ENCODE data around the gene RNU6-1.

Gene RNU6-1

DNA sequence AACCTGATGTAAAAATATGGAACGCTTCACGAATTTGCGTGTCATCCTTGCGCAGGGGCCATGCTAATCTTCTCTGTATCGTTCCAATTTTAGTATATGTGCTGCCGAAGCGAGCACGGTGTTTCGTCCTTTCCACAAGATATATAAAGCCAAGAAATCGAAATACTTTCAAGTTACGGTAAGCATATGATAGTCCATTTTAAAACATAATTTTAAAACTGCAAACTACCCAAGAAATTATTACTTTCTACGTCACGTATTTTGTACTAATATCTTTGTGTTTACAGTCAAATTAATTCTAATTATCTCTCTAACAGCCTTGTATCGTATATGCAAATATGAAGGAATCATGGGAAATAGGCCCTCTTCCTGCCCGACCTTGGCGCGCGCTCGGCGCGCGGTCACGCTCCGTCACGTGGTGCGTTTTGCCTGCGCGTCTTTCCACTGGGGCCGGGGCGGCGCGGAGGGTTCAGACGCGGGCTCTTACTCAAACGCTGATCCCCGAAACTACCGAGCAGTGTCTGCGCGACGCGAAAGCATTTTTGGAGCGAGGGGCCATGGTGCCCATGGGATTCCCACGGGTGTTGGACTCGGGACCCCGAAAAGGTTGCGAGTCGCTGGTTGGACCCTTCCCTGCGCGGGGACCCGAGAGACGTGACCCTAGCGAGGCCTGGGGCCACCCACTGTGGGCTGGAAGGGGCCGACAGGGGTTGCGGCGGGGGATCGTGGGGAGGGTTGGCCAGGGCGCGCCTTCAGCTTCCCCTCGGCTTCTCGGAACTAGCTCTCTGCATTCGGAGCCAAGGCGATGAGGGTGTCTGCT lies at the start of gene RNU6-1:
Gene RNU6-1, minus strand, starts transcription at position 117 of the 820 bp plus-strand sequence.
- Histone ChIP-seq H3K9ac (ENCODE audit: insufficient read length) (peak within 1 kb of the TSS; percentile 82), H3K27ac (peak within 1 kb of the TSS; percentile 89), H3K9me3 (ENCODE audit: low read depth, low read length) (no peaks in the 10 kb centered on the region), H3K4me3 (peak within 1 kb of the TSS; percentile 92), H3K36me3 (ENCODE audit: insufficient read depth, low read length) (no peaks in the 10 kb centered on the region)
- TF ChIP-seq POLR2AphosphoS5 (IDR thresholded peaks at IDR 0.05; ENCODE audit: borderline replicate concordance, low read depth, low read length): peak; percentile 94
- no peak for TF ChIP-seq FOXP2 (optimal IDR thresholded peaks at IDR 0.05; ENCODE audit: control extremely low read depth, extremely low read length, insufficient read depth)
- DNase-seq (ENCODE audit: low read depth, low spot score): peak; percentile 93

- H3K4me3 ChIP-seq: no peak overlapping the region
- no peak overlapping the region for H3K9ac ChIP-seq (ENCODE audit: insufficient read length)
- H3K27ac ChIP-seq: no peak overlapping the region
- H3K9me3 ChIP-seq (ENCODE audit: low read depth, low read length): no peaks in the 10 kb centered on the region
- no peak for DNase-seq (ENCODE audit: low read depth, low spot score)
- no peaks in the 10 kb centered on the region for H3K36me3 ChIP-seq (ENCODE audit: insufficient read depth, low read length)
- TF ChIP-seq EZH2 (IDR thresholded peaks at IDR 0.05) (no peak), POLR2AphosphoS5 (IDR thresholded peaks at IDR 0.05; ENCODE audit: borderline replicate concordance, low read depth, low read length) (no peak), FOXP2 (optimal IDR thresholded peaks at IDR 0.05; ENCODE audit: control extremely low read depth, extremely low read length, insufficient read depth) (no peak)
Observed at GRCh38 chr15:67887776-67888175, 47.9 kb upstream of the RNU6-1 start.

DNA sequence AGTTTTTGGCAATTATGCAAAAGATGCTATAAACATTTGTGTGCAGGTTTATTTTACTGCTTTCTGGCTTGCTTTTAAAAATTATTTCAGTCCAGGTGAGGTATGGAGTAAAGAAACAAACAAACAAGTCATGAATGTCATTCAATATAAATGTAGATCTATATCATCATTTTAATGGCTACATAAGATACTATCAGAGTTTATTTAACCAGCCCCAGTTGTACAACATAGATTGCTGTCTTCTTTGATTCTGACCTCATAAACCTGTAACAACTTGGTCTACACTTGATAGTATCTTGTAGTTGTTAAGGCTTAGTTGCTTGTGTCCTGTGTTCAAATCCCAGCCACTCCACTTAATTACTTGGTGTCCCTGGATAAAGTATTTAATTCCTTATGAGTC lies 46.0 kb upstream of the RNU6-1 start:
- Histone ChIP-seq H3K9ac (ENCODE audit: insufficient read length) (no peak overlapping the region), H3K9me3 (ENCODE audit: low read depth, low read length) (no peaks in the 10 kb centered on the region), H3K27ac (no peak overlapping the region), H3K4me3 (no peak overlapping the region), H3K36me3 (ENCODE audit: insufficient read depth, low read length) (no peaks in the 10 kb centered on the region)
- DNase-seq (ENCODE audit: low read depth, low spot score): no peak
- TF ChIP-seq FOXP2 (optimal IDR thresholded peaks at IDR 0.05; ENCODE audit: control extremely low read depth, extremely low read length, insufficient read depth) (no peak), EZH2 (IDR thresholded peaks at IDR 0.05) (no peak), POLR2AphosphoS5 (IDR thresholded peaks at IDR 0.05; ENCODE audit: borderline replicate concordance, low read depth, low read length) (no peak)

DNA sequence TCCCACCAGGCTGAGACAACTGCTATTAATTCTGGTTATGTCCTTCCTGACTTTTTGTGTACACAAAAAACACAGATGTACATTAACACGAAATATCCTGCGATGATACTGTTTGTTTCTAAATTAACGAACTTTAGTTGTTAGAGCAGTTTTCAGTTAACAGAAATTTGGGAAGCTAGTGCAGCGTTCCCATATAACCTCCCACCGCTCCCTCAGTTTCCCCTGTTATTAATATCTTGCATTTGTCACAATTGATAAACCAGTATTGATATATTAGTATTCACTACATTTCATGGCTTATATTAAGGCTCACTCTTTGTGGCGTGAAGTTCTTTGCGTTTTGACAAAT lies 45.3 kb upstream of the RNU6-1 start:
- no peaks in the 10 kb centered on the region for H3K9me3 ChIP-seq (ENCODE audit: low read depth, low read length)
- no peaks in the 10 kb centered on the region for H3K36me3 ChIP-seq (ENCODE audit: insufficient read depth, low read length)
- TF ChIP-seq POLR2AphosphoS5 (IDR thresholded peaks at IDR 0.05; ENCODE audit: borderline replicate concordance, low read depth, low read length) (no peak), FOXP2 (optimal IDR thresholded peaks at IDR 0.05; ENCODE audit: control extremely low read depth, extremely low read length, insufficient read depth) (no peak), EZH2 (IDR thresholded peaks at IDR 0.05) (no peak)
- H3K9ac ChIP-seq (ENCODE audit: insufficient read length): peak overlapping the region; percentile 67
- DNase-seq (ENCODE audit: low read depth, low spot score): no peak
- H3K4me3 ChIP-seq: peak overlapping the region; percentile 76
- peak overlapping the region; percentile 97 for H3K27ac ChIP-seq

GRCh38 chr15:67884514-67885174 lies 44.8 kb upstream of the RNU6-1 start:
- no peak for DNase-seq (ENCODE audit: low read depth, low spot score)
- TF ChIP-seq POLR2AphosphoS5 (IDR thresholded peaks at IDR 0.05; ENCODE audit: borderline replicate concordance, low read depth, low read length): peak; percentile 62
- TF ChIP-seq FOXP2 (optimal IDR thresholded peaks at IDR 0.05; ENCODE audit: control extremely low read depth, extremely low read length, insufficient read depth): no peak
- H3K27ac ChIP-seq: peak overlapping the region; percentile 97

GRCh38 chr15:67884009-67884408 lies 44.2 kb upstream of the RNU6-1 start:
- H3K4me3 ChIP-seq: peak overlapping the region; percentile 76
- TF ChIP-seq FOXP2 (optimal IDR thresholded peaks at IDR 0.05; ENCODE audit: control extremely low read depth, extremely low read length, insufficient read depth): no peak
- no peak for TF ChIP-seq POLR2AphosphoS5 (IDR thresholded peaks at IDR 0.05; ENCODE audit: borderline replicate concordance, low read depth, low read length)
- TF ChIP-seq EZH2 (IDR thresholded peaks at IDR 0.05): no peak
- no peaks in the 10 kb centered on the region for H3K36me3 ChIP-seq (ENCODE audit: insufficient read depth, low read length)
- no peak for DNase-seq (ENCODE audit: low read depth, low spot score)
- H3K9ac ChIP-seq (ENCODE audit: insufficient read length): peak overlapping the region; percentile 67
- peak overlapping the region; percentile 97 for H3K27ac ChIP-seq
- H3K9me3 ChIP-seq (ENCODE audit: low read depth, low read length): no peaks in the 10 kb centered on the region

More at GRCh38 chr15:67884514-67885174, 44.8 kb upstream of the RNU6-1 start:
- H3K9ac ChIP-seq (ENCODE audit: insufficient read length): peak overlapping the region; percentile 67
- H3K4me3 ChIP-seq: peak overlapping the region; percentile 76
- no peaks in the 10 kb centered on the region for H3K36me3 ChIP-seq (ENCODE audit: insufficient read depth, low read length)
- H3K9me3 ChIP-seq (ENCODE audit: low read depth, low read length): no peaks in the 10 kb centered on the region

- H3K9me3 ChIP-seq (ENCODE audit: low read depth, low read length): no peaks in the 10 kb centered on the region
- H3K4me3 ChIP-seq: no peak overlapping the region
- H3K27ac ChIP-seq: peak overlapping the region; percentile 97
- H3K36me3 ChIP-seq (ENCODE audit: insufficient read depth, low read length): no peaks in the 10 kb centered on the region
- H3K9ac ChIP-seq (ENCODE audit: insufficient read length): no peak overlapping the region
- DNase-seq (ENCODE audit: low read depth, low spot score): no peak
- TF ChIP-seq EZH2 (IDR thresholded peaks at IDR 0.05) (no peak), POLR2AphosphoS5 (IDR thresholded peaks at IDR 0.05; ENCODE audit: borderline replicate concordance, low read depth, low read length) (no peak), FOXP2 (optimal IDR thresholded peaks at IDR 0.05; ENCODE audit: control extremely low read depth, extremely low read length, insufficient read depth) (no peak)
Observed at GRCh38 chr15:67883234-67883773, 43.5 kb upstream of the RNU6-1 start.

GRCh38 chr15:67882487-67883233 lies 42.8 kb upstream of the RNU6-1 start:
- Histone ChIP-seq H3K27ac (peak overlapping the region; percentile 97), H3K9ac (ENCODE audit: insufficient read length) (peak overlapping the region; percentile 68), H3K4me3 (peak overlapping the region; percentile 26; the same call in 1 of the 2 replicates), H3K9me3 (ENCODE audit: low read depth, low read length) (no peaks in the 10 kb centered on the region), H3K36me3 (ENCODE audit: insufficient read depth, low read length) (no peaks in the 10 kb centered on the region)
- peak; percentile 69 for DNase-seq (ENCODE audit: low read depth, low spot score)
- no peak for TF ChIP-seq POLR2AphosphoS5 (IDR thresholded peaks at IDR 0.05; ENCODE audit: borderline replicate concordance, low read depth, low read length)
- no peak for TF ChIP-seq EZH2 (IDR thresholded peaks at IDR 0.05)
- TF ChIP-seq FOXP2 (optimal IDR thresholded peaks at IDR 0.05; ENCODE audit: control extremely low read depth, extremely low read length, insufficient read depth): no peak

All from SK-N-MC (cell line).